IPS-NIHi11 (cell line): ENCODE results near the gene TMEM81.

Experiments used
- DNase-seq: peaks from one replicate; pipeline ENCODE4 v3.0.0; 2012; ENCODE audit warnings: mixed read lengths, low spot score

TMEM81 gene

GRCh38 chr1:205084360-205084759, at the start of gene TMEM81:
Gene TMEM81 (minus strand): TSS chr1:205084460. CDS start chr1:205084320, 140 bp downstream.
- DNase-seq, result no peak

DNA sequence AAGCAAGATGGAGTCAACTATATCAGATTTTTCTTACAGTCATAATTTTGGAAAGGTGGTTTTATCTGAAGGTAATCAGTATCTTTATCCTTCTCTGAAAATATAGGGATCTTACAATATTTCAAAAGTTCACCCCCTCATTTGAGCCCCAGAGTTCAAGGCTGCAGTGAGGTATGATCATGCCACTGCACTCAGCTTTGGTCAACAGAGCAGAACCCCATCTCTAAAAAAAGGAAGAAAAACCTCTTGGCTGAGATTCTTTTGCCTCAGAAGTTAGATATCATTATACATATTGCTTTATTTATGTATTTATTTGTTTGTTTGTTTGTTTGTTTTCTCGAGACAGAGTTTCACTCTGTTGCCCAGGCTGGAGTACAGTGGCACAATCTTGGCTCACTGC, 49.0 kb upstream of the TMEM81 start:
- no peak for DNase-seq

DNA sequence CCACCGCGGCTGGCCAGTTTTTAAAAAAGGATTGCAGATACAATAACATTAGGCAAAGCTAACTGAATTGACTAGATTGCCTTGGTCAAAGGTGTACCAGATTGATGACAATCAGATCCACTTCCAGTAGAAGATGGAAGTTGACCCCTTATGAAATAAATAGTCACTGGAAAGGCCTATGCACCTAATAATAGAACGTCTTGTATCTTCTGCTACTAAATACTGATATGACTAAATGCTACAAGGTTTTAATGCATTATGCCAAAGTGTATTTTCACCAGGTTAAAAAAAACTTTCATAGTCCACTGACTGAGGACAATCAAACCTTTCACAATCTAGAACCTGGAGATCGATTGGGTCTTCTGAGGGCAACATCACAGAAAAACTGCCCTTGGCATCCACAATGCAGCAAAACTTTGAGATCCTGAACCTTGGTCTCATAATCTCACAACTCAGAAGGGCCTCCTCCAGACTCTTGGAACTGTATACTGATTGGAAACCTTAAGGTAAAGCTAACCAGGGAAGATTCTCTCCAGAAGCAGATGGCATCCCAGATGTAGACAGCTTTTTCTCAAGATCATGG, 45.3 kb upstream of the TMEM81 start:
- DNase-seq, result no peak

DNA sequence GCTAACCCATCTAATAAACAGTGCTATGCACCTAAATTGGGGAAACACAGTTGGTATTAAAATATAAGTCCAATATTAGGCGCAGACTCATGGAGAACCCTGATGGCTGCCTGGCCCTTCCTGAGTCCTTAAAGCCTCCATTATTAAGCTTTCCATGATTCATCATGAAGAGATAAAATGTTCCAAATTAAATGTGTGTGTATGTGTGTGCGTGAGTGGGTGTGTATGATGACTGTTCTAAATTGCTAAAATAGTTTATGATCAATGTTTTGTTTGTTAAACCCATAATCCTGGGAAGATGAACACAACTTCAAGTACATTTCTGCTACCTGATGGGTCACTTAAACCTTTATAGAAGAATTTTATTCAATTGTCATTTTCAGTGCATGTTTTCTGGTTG, 43.8 kb upstream of the TMEM81 start:
- no peak for DNase-seq

- DNase-seq, result no peak
Measured at GRCh38 chr1:205127646-205128045, 43.4 kb upstream of the TMEM81 start.

- DNase-seq, result no peak
Measured at GRCh38 chr1:205124726-205125125, 40.5 kb upstream of the TMEM81 start.

DNA sequence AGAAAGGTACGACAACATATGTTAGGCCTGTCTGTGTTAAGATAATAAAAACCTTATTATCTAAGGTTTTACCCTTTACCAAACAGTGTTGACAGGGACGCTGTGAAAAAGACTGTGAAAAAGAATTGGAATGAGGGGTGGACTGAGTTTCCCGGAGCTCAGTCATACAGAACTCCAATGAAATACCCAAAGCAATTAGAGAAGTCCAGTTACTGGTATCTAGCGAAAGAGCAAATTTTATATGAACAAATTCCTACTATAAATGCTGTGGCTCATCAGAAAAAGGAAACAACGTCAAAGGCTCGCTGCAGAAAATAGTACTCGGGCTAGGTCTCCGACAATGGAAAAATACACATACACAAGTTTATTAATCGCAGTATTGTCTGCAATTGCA, 38.2 kb upstream of the TMEM81 start:
- DNase-seq, result no peak

DNA sequence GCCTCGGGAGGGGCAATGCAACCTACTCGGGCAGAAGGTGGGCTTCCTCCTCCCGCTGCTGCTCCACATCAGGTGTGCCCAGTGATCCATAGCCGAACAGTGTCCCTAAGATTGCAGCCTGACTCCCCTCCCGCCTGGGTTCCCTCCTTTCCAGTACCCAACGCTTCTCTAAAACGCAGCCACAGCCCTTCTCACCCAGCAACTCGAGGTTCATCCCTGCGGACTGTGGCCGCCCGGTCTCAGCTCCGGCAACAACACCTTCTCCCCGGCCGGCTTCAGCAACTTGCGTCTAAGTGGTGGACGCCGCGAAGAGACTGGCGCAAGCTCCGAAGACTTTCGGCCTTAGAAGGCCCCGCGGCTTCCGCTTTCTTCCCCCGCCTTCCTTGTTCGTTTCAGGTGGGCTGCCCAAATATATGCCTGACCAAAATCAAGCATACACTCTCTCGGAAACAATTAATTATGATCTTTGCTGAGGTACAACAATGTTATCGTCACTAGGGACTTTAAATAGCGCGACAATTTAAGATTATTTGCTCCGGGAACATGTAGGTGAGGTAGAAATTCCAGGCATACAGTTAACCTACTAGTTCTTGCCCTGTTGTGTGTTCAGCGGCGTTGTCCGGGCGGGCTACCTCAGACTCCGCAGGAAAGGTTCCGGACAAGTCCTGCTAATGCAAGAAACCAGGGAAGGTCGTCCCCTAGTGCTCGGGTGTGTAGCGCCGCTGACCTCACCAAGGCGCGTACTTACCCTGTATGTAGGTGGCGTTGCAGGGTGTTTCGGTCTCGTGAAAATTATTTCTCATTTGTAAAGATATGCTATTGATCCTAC, 37.6 kb upstream of the TMEM81 start, which contains the start of gene RBBP5:
Gene RBBP5, minus strand, starts transcription at position 319 of the 829 bp plus-strand sequence. Its CDS starts 105 bp downstream, at position 214.
- peak; percentile 92 for DNase-seq

DNA sequence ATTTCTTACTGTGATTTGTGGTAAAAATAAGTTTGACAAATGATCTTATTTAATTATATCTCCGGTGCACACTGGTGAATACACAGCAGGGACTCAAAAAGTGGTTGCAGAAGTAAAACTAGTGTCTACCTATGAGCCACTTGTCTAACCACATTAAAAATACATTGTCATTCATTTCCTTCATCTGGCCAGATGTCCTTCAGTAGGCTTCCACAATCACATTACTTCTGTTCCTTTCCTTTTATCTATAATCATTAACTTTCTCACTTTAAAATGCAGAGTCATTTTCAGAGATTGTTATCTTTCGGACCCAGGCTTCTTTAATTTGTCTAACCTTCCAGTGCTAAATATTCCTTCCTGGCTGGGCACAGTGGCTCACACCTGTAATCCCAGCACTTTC, 34.5 kb upstream of the TMEM81 start:
- DNase-seq, result no peak

DNA sequence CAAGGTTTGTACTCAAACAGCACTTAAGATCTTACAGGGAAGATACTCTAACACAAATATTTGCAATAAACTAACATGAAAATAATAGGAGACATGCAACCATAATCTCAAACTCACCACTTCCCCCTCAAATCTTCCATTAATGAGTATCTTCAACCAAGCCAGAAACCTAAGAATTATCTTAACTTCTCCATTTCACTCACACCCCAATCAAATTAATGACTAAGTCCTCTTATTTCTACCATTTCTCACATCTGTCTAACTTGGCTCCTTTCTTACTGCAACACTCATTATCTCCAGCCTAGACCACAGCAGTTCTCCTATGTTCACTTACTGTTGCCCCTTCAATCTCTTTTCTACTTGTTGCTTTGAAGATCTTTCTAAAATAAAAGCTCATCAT, 27.1 kb upstream of the TMEM81 start:
- DNase-seq, result no peak

- no peak for DNase-seq
Measured at GRCh38 chr1:205109711-205110110, 25.5 kb upstream of the TMEM81 start.

- no peak for DNase-seq
Measured at GRCh38 chr1:205109269-205109668, 25.0 kb upstream of the TMEM81 start.

DNA sequence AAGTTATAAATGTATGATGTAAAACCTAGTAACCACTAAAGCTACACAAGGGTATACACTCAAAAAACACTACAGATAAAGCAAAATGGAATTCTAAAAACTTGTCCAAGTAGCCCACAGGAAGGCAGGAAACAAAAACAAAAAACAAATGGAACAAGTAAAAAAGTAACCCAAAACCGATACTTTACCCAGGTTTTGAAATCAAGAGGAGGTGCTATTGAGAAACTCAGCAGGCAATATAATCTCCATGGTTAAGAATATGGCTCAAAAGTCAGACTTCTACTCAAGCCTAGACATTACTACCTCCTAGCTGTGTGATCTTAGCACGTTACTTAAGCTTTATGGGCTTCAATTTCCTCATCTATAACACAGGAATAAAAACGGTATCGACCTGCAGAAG, 24.2 kb upstream of the TMEM81 start:
- no peak for DNase-seq

- no peak for DNase-seq
Measured at GRCh38 chr1:205107327-205107726, 23.1 kb upstream of the TMEM81 start.

DNA sequence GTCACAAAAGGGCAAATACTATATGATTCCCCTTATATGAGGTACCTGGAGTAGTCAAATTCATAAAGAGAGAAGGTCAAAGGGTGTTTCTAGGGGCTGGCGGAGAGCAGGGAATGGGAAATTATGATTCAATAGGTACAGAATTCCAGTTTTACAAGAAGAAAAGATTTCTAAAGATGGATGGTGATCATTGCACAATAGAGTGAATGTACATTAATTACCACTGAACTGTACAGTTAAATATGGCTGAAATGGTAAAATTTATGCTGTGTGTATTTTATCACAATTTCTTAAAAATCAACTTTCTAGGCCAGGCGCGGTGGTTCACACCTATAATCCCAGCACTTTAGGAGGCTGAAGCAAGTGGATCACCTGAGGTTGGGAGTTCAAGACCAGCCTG, 18.1 kb upstream of the TMEM81 start:
- DNase-seq, result no peak

- no peak for DNase-seq
Measured at GRCh38 chr1:205098242-205098641, 14.0 kb upstream of the TMEM81 start.

DNA sequence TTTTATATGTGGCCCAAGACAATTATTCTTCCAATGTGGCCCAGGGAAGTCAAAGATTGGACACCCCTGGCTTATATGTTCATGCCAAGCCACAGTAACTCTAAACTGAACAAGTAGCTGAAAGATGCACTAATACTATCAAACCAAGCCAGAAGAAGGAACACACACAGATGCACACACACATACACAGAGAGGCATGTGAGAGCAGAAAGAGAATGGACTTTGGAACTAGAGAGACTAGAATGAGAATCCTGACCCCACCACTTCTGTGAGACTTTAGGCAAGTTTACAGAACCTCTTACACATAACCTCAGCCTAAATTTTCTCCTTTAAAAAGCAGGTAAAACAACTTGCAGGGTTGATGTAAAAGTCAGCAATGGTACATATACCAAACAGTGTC, 11.2 kb upstream of the TMEM81 start:
- DNase-seq, result no peak

- no peak for DNase-seq
Measured at GRCh38 chr1:205091043-205091740, 6.9 kb upstream of the TMEM81 start.

DNA sequence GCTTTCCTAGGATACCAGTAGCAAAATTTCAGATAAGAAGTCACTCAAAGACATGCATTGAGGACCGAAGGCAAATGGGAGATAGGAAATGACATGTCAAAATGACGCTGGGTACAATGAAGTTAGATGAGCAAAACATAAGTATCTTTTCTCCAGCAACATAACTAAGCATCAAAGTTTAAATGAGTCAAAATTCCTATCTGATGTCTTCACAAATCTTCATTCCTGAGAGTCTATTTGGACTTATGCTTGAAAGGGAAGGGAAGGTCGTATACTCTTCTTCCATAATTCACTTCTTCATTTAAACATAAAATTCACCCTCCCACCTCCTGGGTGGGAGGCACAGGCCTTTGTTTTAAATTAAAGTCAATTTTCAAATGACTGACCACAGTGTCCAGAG, 4.1 kb upstream of the TMEM81 start:
- no peak for DNase-seq

DNA sequence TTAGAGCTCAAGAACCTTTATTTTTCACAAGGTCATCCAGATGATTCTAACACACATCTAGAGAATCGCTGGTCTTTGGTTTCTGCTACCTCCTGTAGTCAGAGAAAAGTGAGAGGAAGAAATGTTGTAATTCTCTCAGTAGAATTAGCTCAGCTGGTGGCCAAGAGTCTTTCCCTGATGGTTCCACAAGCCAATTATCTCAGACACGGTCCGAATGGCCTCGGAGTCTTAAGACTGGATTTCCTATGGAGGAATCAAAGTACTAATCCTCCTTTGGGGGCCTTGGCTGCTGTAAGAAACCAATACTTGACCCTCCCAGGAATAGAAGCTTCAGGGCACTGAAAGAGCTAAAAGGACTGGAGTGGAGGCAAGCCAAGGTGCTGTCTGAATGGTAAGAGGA, 1.8 kb downstream of the TMEM81 start:
- no peak for DNase-seq

GRCh38 chr1:205077934-205078311, 6.3 kb downstream of the TMEM81 start:
- DNase-seq, result no peak

DNA sequence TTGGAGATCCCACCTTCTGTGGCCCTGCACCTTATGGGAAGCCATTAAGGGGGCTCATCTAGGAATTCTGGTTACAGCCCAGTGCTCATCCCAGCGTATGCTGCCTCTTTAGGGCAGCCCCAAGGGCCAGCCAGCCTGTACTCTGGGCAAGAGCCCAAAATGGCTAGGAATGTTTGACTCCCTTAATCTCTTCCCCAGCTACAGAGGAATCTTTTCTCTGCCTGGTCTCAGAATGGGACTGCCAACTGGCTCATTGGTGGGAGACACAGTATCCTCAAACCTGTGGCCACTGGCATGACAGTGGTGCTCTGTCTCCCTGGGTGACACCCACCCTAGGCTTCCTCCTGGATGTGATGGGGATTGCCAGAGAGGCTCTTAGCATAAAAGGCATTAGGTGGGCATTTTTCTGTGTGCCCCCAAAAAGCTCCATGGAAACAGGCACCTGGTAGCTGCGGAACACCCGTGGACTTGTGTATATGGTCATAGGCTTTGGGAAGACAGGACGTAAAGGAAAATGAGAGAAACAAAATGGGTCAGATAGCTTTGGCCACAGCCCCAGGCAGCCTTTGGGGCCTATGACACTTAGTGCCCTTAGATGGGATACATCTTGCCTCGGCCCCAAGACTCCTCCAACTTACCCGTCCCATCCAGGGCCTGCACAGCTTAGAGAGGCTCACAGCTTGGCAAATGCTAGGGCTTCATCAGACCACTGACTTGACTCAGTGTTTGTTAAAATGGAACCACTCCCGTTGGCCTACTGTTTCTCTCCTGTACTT, 6.9 kb downstream of the TMEM81 start:
- DNase-seq, result no peak
